ENCODE data around the gene FCHO1.
A peak's percentile ranks its signal among the peaks of the same experiment; 100 is the strongest.

The FCHO1 gene

GRCh38 chr19:17721821-17722220, 29.5 kb upstream of the FCHO1 start:
- Mint-ChIP-seq H3K4me1 (peaks cover 35% of the 10 kb centered on the region), H3K4me3 (peak overlapping the region; percentile 83 to 93 (median 92))
- TF ChIP-seq CTCF (IDR thresholded peaks at IDR 0.05; ENCODE audit: unreplicated experiment in 3 of 3), result no peak

GRCh38 chr19:17722655-17723240, 28.5 kb upstream of the FCHO1 start:
- H3K36me3 Mint-ChIP-seq (ENCODE audit: low read depth), result peaks cover 21% of the 10 kb centered on the region
- no peaks in the 10 kb centered on the region for H3K9me3 Mint-ChIP-seq
- no peak for TF ChIP-seq CTCF (IDR thresholded peaks at IDR 0.05; ENCODE audit: unreplicated experiment in 3 of 3)
- no peaks in the 10 kb centered on the region for H3K27me3 Mint-ChIP-seq (ENCODE audit: low read depth)
- H3K4me1 Mint-ChIP-seq, result peaks cover 28% of the 10 kb centered on the region
- H3K4me3 Mint-ChIP-seq, result peak overlapping the region in 1 of 3 experiments; percentile 38
- H3K27ac Mint-ChIP-seq, result no peak overlapping the region

More at GRCh38 chr19:17721821-17722220, 29.5 kb upstream of the FCHO1 start:
- Mint-ChIP-seq H3K9me3 (no peaks in the 10 kb centered on the region), H3K36me3 (ENCODE audit: low read depth) (peaks cover 21% of the 10 kb centered on the region), H3K27me3 (ENCODE audit: low read depth) (no peaks in the 10 kb centered on the region), H3K27ac (peak overlapping the region in 1 of 3 experiments; percentile 30)

- TF ChIP-seq CTCF (IDR thresholded peaks at IDR 0.05; ENCODE audit: unreplicated experiment in 3 of 3), result no peak
- peaks cover 31% of the 10 kb centered on the region for H3K36me3 Mint-ChIP-seq (ENCODE audit: low read depth)
- no peaks in the 10 kb centered on the region for H3K27me3 Mint-ChIP-seq (ENCODE audit: low read depth)
- H3K4me3 Mint-ChIP-seq, result no peak overlapping the region
- no peak overlapping the region for H3K27ac Mint-ChIP-seq
- H3K9me3 Mint-ChIP-seq, result no peaks in the 10 kb centered on the region
- peaks cover 22% of the 10 kb centered on the region for H3K4me1 Mint-ChIP-seq
Measured at GRCh38 chr19:17724655-17725054, 26.6 kb upstream of the FCHO1 start.

- Mint-ChIP-seq H3K27ac (no peak overlapping the region), H3K4me3 (no peak overlapping the region), H3K36me3 (ENCODE audit: low read depth) (peaks cover 37% of the 10 kb centered on the region), H3K27me3 (ENCODE audit: low read depth) (no peaks in the 10 kb centered on the region), H3K9me3 (no peaks in the 10 kb centered on the region), H3K4me1 (peaks cover 16% of the 10 kb centered on the region)
- peak in 1 of 3 experiments; percentile 24 for TF ChIP-seq CTCF (IDR thresholded peaks at IDR 0.05; ENCODE audit: unreplicated experiment in 3 of 3)
Measured at GRCh38 chr19:17725422-17726078, 25.7 kb upstream of the FCHO1 start.

GRCh38 chr19:17726136-17726741, 25.0 kb upstream of the FCHO1 start:
- Mint-ChIP-seq H3K36me3 (ENCODE audit: low read depth) (peaks cover 44% of the 10 kb centered on the region), H3K4me3 (no peak overlapping the region), H3K4me1 (peaks cover 9% of the 10 kb centered on the region), H3K27ac (no peak overlapping the region), H3K9me3 (peaks cover under 1% of the 10 kb centered on the region), H3K27me3 (ENCODE audit: low read depth) (no peaks in the 10 kb centered on the region)
- peak in 1 of 3 experiments; percentile 4 for TF ChIP-seq CTCF (IDR thresholded peaks at IDR 0.05; ENCODE audit: unreplicated experiment in 3 of 3)
